Right cardiac atrium (tissue), 5 donors: Measurements from ENCODE around the gene PEF1. TPM values are rescaled to one million over a fixed set of nuclear protein-coding genes. Genes with fewer than 3 reads are reported as not detected.

Experiments
- ATAC-seq, 2 donors: fragments of 200-7000 bp; cut with Tn5 transposase; one replicate each; pipeline versions ENCODE4 v1.8.0 to v1.9.1; 2020; ENCODE audit warnings: moderate library complexity in 2 of 2, mild to moderate bottlenecking in 1 of 2
- DNase-seq, 3 donors: peaks; one replicate each; pipeline ENCODE4 v3.0.0-alpha.2; 2020
- H3K27ac ChIP-seq: one replicate; pipeline ENCODE4 v1.5.1; 2013; ENCODE audit warnings: mild to moderate bottlenecking, low read length, control low read depth, moderate library complexity
- H3K27me3 ChIP-seq: one replicate; pipeline ENCODE4 v1.6.1; 2013; ENCODE audit not compliant: control insufficient read depth, insufficient read depth
- H3K4me1 ChIP-seq: one replicate; pipeline ENCODE4 v1.6.1; 2013; ENCODE audit warnings: low read length; ENCODE audit not compliant: control insufficient read depth, insufficient read depth
- H3K4me3 ChIP-seq: one replicate; pipeline ENCODE4 v1.5.1; 2013; ENCODE audit warnings: low read length, control low read depth
- H3K9me3 ChIP-seq: one replicate; pipeline ENCODE4 v1.6.1; 2013; ENCODE audit warnings: low read length; ENCODE audit not compliant: control insufficient read depth
- WGBS: extraction: QIAGEN DNeasy Blood & Tissue Kit; methylation state at CpG from one replicate; pipeline ENCODE4 v1.1.7; 2013; 5-methylcytosine and 5-hydroxymethylcytosine counted together
- intact Hi-C, 4 donors: fragments of 100-400 bp; cut with DNase I; formaldehyde crosslinking; loops; one replicate each; pipeline versions ENCODE4 v1.11.0 to v1.14.0; 2022 to 2023
- polyA plus RNA-seq: library from polyadenylated mRNA; stranded (reverse); fragments of 200-250 nt; gene quantifications from one replicate; pipeline ENCODE4 v1.2.3, GENCODE V29; 2013
- total RNA-seq, 4 donors: library from RNA; stranded (reverse); fragmentation: NEBNext Ultra II Directional; extraction: Animal tissue kit (Norgen Biotek cat#: 25700); gene quantifications; one replicate each; pipeline ENCODE4 v1.2.1, GENCODE V29; 2021
- donor health status: healthy with polysubstance abuse.
- donor health status: DM: no; HTN: yes; CAD: no.
- donor health status: DM: no; HTN: no; CAD: no.
- donor health status: DM: no; HTN: yes; CAD: no; lungs with severe emphysema.
- donor health status: DM: yes; HTN: yes; CAD: no.

Gene PEF1
- total and polyA plus RNA-seq, 5 donors = 38.6 to 47.7 (median 42.5) TPM

DNA sequence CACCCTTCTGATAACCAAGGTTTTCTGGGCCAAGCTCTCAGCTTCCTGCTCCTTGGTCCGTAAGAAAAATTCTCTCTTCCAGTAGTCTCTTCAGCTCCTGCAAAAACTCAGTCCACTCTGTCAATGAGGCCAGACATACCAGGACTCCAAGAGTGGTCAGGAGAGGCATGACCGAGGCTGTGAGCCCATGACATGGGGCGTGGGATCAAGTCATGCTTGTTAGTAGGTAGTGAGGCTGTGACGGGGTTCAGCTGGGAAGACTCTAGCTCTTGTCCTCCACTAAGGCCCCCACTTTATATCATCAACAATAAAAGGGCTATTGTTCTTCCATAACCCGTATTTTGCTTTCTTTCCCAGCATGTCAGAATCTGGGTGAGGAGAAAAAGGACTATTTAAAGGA, 37.3 kb downstream of the PEF1 start:
- no peak for ATAC-seq
- no peak for DNase-seq
- WGBS = 75% methylated on average over 5 of the region's 5 CpGs
- H3K9me3 ChIP-seq = no peaks in the 10 kb centered on the region
- intact Hi-C loops = no loop called here
- H3K27me3 ChIP-seq = no peaks in the 10 kb centered on the region
- no peak overlapping the region for H3K4me3 ChIP-seq
- H3K27ac ChIP-seq = no peak overlapping the region
- H3K4me1 ChIP-seq = no peaks in the 10 kb centered on the region

- WGBS = 87% methylated on average over 4 of the region's 4 CpGs
- DNase-seq = no peak
- intact Hi-C loops = no loop called here
These were observed 38.7 kb downstream of the PEF1 start for GRCh38 chr1:31605908-31606427.

DNA sequence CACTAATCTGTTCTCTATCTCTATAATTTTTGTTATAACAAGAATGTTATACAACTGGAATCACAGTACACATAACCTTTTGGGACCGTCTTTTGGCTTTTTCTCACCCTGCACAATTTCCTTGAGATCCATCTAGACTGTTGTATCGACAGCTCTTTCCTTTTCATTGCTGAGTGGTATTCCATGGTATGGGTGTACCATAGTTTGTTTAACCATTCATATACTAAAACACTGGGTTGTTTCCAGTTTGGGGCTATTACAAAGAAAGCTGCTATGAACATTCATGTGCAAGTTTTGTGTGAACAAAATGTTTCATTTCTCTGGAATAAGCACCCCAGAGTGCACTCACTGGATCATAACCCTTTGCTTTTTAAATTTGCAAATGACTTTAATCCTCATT, 42.6 kb downstream of the PEF1 start:
- H3K27ac ChIP-seq = no peak overlapping the region
- intact Hi-C loops = no loop called here
- WGBS = 96% methylated on average over 2 of the region's 2 CpGs
- DNase-seq (no peak), ATAC-seq (no peak)
- H3K4me3 ChIP-seq = no peak overlapping the region
- H3K27me3 ChIP-seq = no peaks in the 10 kb centered on the region
- H3K9me3 ChIP-seq = no peaks in the 10 kb centered on the region
- H3K4me1 ChIP-seq = no peaks in the 10 kb centered on the region

More at GRCh38 chr1:31605908-31606427, 38.7 kb downstream of the PEF1 start:
- Histone ChIP-seq H3K27me3 (no peaks in the 10 kb centered on the region), H3K9me3 (no peaks in the 10 kb centered on the region), H3K4me1 (no peaks in the 10 kb centered on the region), H3K4me3 (no peak overlapping the region), H3K27ac (no peak overlapping the region)
- ATAC-seq = no peak

DNA sequence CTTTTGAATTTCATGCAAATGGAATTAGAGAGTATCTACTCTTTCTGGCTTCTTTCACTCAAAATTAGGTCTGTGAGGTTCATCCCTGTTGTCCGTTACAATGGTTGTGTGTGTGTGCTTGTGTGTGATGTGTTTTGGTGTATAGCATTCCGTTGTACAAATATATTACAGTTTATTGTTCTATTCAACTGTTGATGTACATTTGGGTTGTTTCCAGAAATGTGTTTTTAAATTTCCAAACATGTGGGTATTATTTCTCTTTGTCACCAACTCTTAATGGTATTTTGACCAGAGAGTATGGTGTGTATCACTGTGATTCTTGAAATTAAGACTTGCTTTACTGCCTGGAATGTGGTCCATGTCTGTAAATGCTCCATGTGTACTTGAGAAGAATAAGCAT, 44.0 kb downstream of the PEF1 start:
- Histone ChIP-seq H3K27me3 (no peaks in the 10 kb centered on the region), H3K4me1 (peaks cover 4% of the 10 kb centered on the region), H3K27ac (no peak overlapping the region), H3K9me3 (no peaks in the 10 kb centered on the region), H3K4me3 (no peak overlapping the region)
- intact Hi-C loops = no loop called here
- no peak for ATAC-seq
- DNase-seq = no peak
- WGBS = 57% methylated on average over 2 of the region's 2 CpGs

DNA sequence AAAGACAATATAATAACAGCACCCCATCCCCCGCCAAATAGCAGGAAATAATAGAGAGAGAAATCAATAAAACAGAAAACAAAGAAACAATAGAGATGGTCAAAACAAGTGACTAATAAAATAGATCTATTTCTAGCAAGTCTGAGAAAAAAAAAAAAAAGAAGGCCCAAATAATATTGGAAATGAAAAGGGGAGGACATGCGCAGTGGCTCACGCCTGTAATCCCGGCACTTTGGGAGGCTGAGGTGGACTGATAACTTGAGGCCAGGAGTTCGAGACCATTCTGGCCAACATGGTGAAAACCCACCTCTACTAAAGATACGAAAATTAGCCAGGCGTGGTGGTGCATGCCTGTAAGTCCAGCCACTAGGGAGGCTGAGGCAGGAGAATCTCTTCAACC, 45.7 kb downstream of the PEF1 start:
- H3K27ac ChIP-seq = no peak overlapping the region
- intact Hi-C loops = no loop called here
- no peaks in the 10 kb centered on the region for H3K9me3 ChIP-seq
- WGBS = 92% methylated on average over 7 of the region's 7 CpGs
- DNase-seq (no peak), ATAC-seq (no peak)
- H3K4me3 ChIP-seq = no peak overlapping the region
- H3K27me3 ChIP-seq = no peaks in the 10 kb centered on the region
- H3K4me1 ChIP-seq = peaks cover 8% of the 10 kb centered on the region

- intact Hi-C loops = no loop called here
These were observed 48.0 kb downstream of the PEF1 start for GRCh38 chr1:31596737-31597097.

DNA sequence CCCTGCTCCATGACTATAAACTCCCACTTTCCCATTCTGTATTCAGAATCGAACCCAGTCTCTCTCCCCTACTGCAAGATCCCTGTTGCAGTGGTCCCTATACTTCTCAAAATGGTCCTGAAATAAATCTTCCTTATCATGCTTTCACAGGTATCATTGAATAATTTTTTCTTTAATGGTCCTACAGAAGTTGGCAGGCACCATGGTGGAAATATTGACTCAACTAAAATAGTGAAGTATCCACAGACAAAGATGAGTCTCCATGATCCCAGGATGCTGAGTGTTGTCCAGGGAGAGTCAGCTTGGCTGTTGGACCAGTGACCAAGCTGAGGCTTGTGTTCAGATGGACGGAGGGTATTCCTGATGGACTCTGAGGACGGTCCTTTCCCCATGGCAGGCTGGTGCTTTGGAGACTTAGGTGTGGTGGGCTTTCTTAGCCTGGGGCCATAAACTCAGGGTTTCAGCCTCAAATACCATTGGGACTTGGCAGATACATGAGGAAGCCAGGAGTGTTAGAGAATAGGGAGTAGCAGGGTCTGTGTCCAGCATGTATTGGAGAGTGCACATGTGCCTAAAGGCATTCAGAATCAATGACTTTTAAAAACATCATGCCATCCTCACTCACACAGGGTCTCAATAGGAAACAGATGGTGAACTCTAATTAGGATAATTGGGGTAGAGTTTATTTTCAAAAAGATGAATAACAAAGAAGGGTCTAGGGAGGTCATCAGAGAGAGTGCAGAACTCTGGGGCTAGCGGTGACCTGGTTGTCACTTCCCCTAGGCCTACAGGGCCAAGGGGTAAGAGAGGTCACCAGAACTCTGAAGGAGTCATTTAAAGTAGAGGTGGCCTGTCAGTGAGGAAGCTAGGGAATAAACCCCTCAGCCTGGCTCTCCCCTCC, 48.6 kb downstream of the PEF1 start:
- Histone ChIP-seq H3K4me3 (no peak overlapping the region), H3K9me3 (no peaks in the 10 kb centered on the region), H3K27me3 (no peaks in the 10 kb centered on the region), H3K4me1 (peaks cover 9% of the 10 kb centered on the region), H3K27ac (peak overlapping the region; percentile 15)
- WGBS = 85% methylated on average over 4 of the region's 4 CpGs
- DNase-seq (no peak), ATAC-seq (peak in 1 of 2 donors; percentile 27)
- intact Hi-C loops = no loop called here

More at GRCh38 chr1:31596737-31597097, 48.0 kb downstream of the PEF1 start:
- H3K9me3 ChIP-seq = no peaks in the 10 kb centered on the region
- no peak for ATAC-seq
- peaks cover 9% of the 10 kb centered on the region for H3K4me1 ChIP-seq
- WGBS = 32% methylated on average over 6 of the region's 6 CpGs
- peak overlapping the region; percentile 15 for H3K27ac ChIP-seq
- no peak overlapping the region for H3K4me3 ChIP-seq
- DNase-seq = no peak
- no peaks in the 10 kb centered on the region for H3K27me3 ChIP-seq

DNA sequence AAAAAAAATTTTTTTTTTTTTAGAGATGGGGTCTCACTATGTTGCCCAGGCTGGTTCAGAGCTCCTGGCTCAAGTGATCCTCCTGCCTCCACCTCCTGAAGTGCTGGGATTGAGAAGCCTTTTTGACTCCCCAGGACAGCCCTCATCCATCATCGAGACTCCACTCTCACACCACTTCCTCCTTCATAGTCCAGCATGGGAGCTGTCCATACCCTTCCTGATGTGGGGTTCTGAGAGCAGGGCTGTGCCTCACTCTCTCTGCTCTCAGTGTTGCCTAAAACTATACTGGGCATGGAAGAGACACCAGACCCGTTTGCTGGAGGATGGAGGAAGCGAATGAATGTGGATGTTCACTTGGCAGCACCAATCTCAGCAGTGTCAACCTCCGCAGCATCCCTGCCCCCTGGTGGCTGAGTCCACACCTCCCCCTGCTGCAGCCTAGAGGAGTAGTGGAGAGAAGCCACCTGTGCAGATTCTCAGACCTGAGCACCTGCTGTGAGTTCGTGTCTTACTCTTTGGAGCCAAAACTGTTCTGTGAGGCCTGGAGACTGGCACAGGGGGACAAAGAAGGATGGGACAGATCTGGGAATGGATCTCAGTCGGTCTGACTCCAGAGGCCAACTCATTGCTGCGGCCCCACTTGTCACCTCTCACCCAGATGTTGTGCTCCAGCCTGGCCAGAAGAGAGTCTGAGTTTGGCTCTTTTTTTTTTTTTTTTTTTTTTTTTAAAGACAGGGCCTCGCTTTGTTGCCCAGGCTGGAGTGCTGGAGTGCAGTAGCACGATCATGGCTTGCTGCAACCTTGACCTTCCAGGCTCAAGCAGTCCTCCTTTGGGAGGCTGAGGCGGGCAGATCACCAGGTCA, 50.7 kb downstream of the PEF1 start:
- WGBS = 45% methylated on average over 9 of the region's 10 CpGs
- H3K4me1 ChIP-seq = peaks cover 9% of the 10 kb centered on the region
- no peaks in the 10 kb centered on the region for H3K9me3 ChIP-seq
- DNase-seq (peak; percentile 84 to 92 (median 88)), ATAC-seq (peak; percentile 75)
- no peak overlapping the region for H3K4me3 ChIP-seq
- no peaks in the 10 kb centered on the region for H3K27me3 ChIP-seq
- intact Hi-C loops = loop anchor here in 3 of 4 donors (1.0 to 2.0 kb wide), 2 partner anchors 29 to 30 kb away; no protein-coding TSS in a partner anchor
- H3K27ac ChIP-seq = no peak overlapping the region

DNA sequence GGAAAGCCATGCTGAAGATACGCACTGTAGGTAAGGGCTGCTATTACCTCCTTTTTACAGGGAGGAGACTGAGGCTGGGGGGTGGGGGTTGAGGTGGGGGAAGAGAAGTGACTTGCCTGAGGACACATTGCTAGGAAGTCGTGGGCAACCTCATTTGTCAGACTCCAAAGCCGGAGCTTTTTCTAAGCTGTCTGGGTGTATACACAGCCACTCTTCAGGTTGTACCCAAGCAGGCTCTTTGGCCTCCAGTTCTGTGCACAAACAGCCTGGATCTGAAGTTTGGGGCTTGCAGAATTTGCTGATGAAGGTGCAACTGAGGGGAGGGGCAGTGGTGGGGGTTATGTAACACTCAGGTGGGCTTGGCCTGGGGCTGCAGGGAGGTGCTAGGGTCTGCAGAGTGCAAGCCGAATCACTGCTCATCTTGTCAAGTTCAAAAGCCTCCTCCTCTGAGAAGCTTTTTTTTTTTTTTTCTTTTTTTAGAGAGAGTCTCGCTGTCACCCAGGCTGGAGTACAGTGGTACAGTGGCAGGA, 51.5 kb downstream of the PEF1 start:
- intact Hi-C loops = loop anchor here in 2 of 4 donors (1.0 to 2.0 kb wide), 2 partner anchors 28 to 29 kb away; no protein-coding TSS in a partner anchor
- ATAC-seq (no peak), DNase-seq (no peak)
- Histone ChIP-seq H3K27me3 (no peaks in the 10 kb centered on the region), H3K4me3 (no peak overlapping the region), H3K4me1 (peaks cover 12% of the 10 kb centered on the region), H3K9me3 (no peaks in the 10 kb centered on the region), H3K27ac (no peak overlapping the region)
- 91% methylated on average over 5 of the region's 5 CpGs for WGBS

- DNase-seq (no peak), ATAC-seq (no peak)
- intact Hi-C loops = loop anchor here in 1 of 4 donors (2.0 kb wide), 1 partner anchor 27 kb away; no protein-coding TSS in a partner anchor
- peaks cover 15% of the 10 kb centered on the region for H3K4me1 ChIP-seq
- H3K9me3 ChIP-seq = no peaks in the 10 kb centered on the region
- no peak overlapping the region for H3K4me3 ChIP-seq
- no peak overlapping the region for H3K27ac ChIP-seq
- H3K27me3 ChIP-seq = no peaks in the 10 kb centered on the region
These were observed 52.5 kb downstream of the PEF1 start for GRCh38 chr1:31592132-31592531.
